HCT116 (cell line): ENCODE measurements around the gene MXRA7. TPM values are rescaled to one million over a fixed set of nuclear protein-coding genes. Genes with fewer than 3 reads are reported as not detected.

Experiments used
- ATAC-seq: fragments of 200-7000 bp; cut with Tn5 transposase; 2 replicates; pipeline ENCODE4 v1.9.1; 2020; ENCODE audit warnings: mild to moderate bottlenecking, moderate library complexity
- BruUV-seq: library from RNA; stranded (reverse); fragments of 400-500 nt; replicated peaks from 2 replicates; lab custom pipeline; 2021; lab: Mats Ljungman, UMichigan
- CTCF ChIA-PET: fragments of 300-600 bp; sonication (Branson Sonifier 250); formaldehyde crosslinking; loops from one replicate; lab custom pipeline; 2021; ENCODE audit warnings: antibody characterized with exemption; lab: Charles Lee
- POLR2A ChIA-PET: fragments of 300-600, 350-600 bp; sonication (Branson Sonifier 250); formaldehyde crosslinking; loops from one replicate; lab custom pipeline; 2021; ENCODE audit warnings: antibody characterized with exemption; lab: Charles Lee
- RAD21 ChIA-PET, 2 experiments: fragments of 300-600 bp; sonication (Branson Sonifier 250); formaldehyde crosslinking; loops; one replicate each; lab custom pipeline; 2023; ENCODE audit warnings: low total read pairs in 2 of 2; ENCODE audit not compliant: uncharacterized antibody in 2 of 2, unreplicated experiment in 2 of 2, low non-redundant PET in 1 of 2; lab: Charles Lee
- DNase-seq: peaks from one replicate; pipeline ENCODE4 v3.0.0-alpha.2; 2010; ENCODE audit warnings: low read depth, low spot score
- H2AFZ ChIP-seq: fragments of 200-600 bp; shearing (Covaris generic), sonication (generic); 2 replicates; pipeline ENCODE4 v1.6.1; 2017; ENCODE audit warnings: low read depth, mixed run types, mixed read lengths, antibody characterized with exemption, low read length; ENCODE audit not compliant: poor library complexity, severe bottlenecking
- H3K27ac ChIP-seq: 2 replicates; pipeline ENCODE4 v1.5.1; 2012; ENCODE audit warnings: low read depth, low read length
- H3K27me3 ChIP-seq: fragments of 200-600 bp; sonication (generic); 2 replicates; pipeline ENCODE4 v1.6.1; 2016; ENCODE audit warnings: mixed run types, low read length, mixed read lengths; ENCODE audit not compliant: insufficient read depth
- H3K36me3 ChIP-seq, 2 experiments: fragments of 200-500 bp in 1 of 2; fragments of 200-600 bp in 1 of 2; sonication (Bioruptor generic) in 1 of 2; sonication (generic) in 1 of 2; 2 replicates each; pipeline versions ENCODE4 v1.5.1 to v1.6.1; 2014 to 2016; ENCODE audit warnings: low read length in 2 of 2, inconsistent platforms in 1 of 2, mixed read lengths in 1 of 2, mixed run types in 1 of 2; ENCODE audit not compliant: insufficient read depth in 2 of 2, control insufficient read depth in 1 of 2
- H3K4me1 ChIP-seq, 2 experiments: fragments of 200-600 bp in 1 of 2; sonication (generic) in 1 of 2; 2 replicates each; pipeline versions ENCODE4 v1.5.1 to v1.6.1; 2012 to 2017; ENCODE audit warnings: low read length in 2 of 2, inconsistent platforms in 1 of 2, mild to moderate bottlenecking in 1 of 2, mixed read lengths in 1 of 2, mixed run types in 1 of 2, moderate library complexity in 1 of 2; ENCODE audit not compliant: insufficient read depth in 2 of 2, control insufficient read depth in 1 of 2
- H3K4me2 ChIP-seq: fragments of 200-600 bp; sonication (generic); 2 replicates; pipeline ENCODE4 v1.6.1; 2017; ENCODE audit warnings: mixed run types, low read length, mixed read lengths
- H3K4me3 ChIP-seq, 2 experiments: fragments of 200-600 bp in 1 of 2; sonication (generic) in 1 of 2; replicated peaks in 1 of 2; 2 replicates each; pipeline ENCODE4 v1.5.1; 2011 to 2016; ENCODE audit warnings: low read length in 2 of 2, control low read depth in 1 of 2, low read depth in 1 of 2, mild to moderate bottlenecking in 1 of 2, mixed read lengths in 1 of 2, mixed run types in 1 of 2
- H3K79me2 ChIP-seq: fragments of 200-600 bp; sonication (generic); 2 replicates; pipeline ENCODE4 v1.6.1; 2017; ENCODE audit warnings: mild to moderate bottlenecking, mixed run types, low read length, moderate library complexity, mixed read lengths; ENCODE audit not compliant: insufficient read depth
- H3K9ac ChIP-seq: fragments of 200-600 bp; sonication (generic); 2 replicates; pipeline ENCODE4 v1.6.1; 2016; ENCODE audit warnings: low read length, mixed read lengths
- H3K9me2 ChIP-seq: fragments of 200-600 bp; sonication (generic), shearing (Covaris generic); 2 replicates; pipeline ENCODE4 v1.6.1; 2017; ENCODE audit warnings: mixed run types, mild to moderate bottlenecking, moderate library complexity; ENCODE audit not compliant: insufficient read depth
- H3K9me3 ChIP-seq, 2 experiments: fragments of 200-500 bp in 1 of 2; fragments of 200-600 bp in 1 of 2; sonication (Bioruptor generic) in 1 of 2; sonication (generic) in 1 of 2; 2 replicates each; pipeline ENCODE4 v1.6.1; 2014 to 2017; ENCODE audit warnings: low read length in 2 of 2, mixed read lengths in 2 of 2, inconsistent platforms in 1 of 2, low read depth in 1 of 2, mild to moderate bottlenecking in 1 of 2, mixed run types in 1 of 2, moderate library complexity in 1 of 2; ENCODE audit not compliant: control insufficient read depth in 1 of 2, insufficient read depth in 1 of 2
- H4K20me1 ChIP-seq: fragments of 200-600 bp; sonication (generic), shearing (Covaris generic); 2 replicates; pipeline ENCODE4 v1.6.1; 2017; ENCODE audit warnings: mixed run types, mild to moderate bottlenecking, moderate library complexity; ENCODE audit not compliant: insufficient read depth
- RAD21 ChIP-seq: IDR thresholded peaks from 2 replicates; pipeline ENCODE4 v1.6.1; 2012; ENCODE audit warnings: low read depth, mild to moderate bottlenecking
- ZNF274 ChIP-seq: fragments of 200-500 bp; sonication (Bioruptor generic); IDR thresholded peaks from 2 replicates; pipeline ENCODE4 v1.6.1; 2014; ENCODE audit warnings: mild to moderate bottlenecking, low read depth, low read length, inconsistent platforms
- intact Hi-C: fragments of 100-400 bp; cut with micrococcal nuclease; formaldehyde crosslinking; loops from 2 replicates; pipeline ENCODE4 v1.10.0; 2022
- total RNA-seq: library from RNA; stranded (reverse); gene quantifications from one replicate; pipeline ENCODE4 v1.2.1, GENCODE V29; 2021; ENCODE audit not compliant: unreplicated experiment
- TF ChIP-seq, protein P1 (sequence below), 3 experiments: fragments of 200-600 bp in 1 of 3; sonication (generic) in 1 of 3; IDR thresholded peaks in 2 of 3; conservative IDR thresholded peaks in 1 of 3; 2 replicates each; pipeline ENCODE4 v1.5.1; 2012 to 2017; ENCODE audit warnings: low read depth in 2 of 3, low read length in 2 of 3, antibody characterized with exemption in 1 of 3, borderline replicate concordance in 1 of 3, control low read depth in 1 of 3, mild to moderate bottlenecking in 1 of 3, mixed read lengths in 1 of 3, mixed run types in 1 of 3, moderate library complexity in 1 of 3; ENCODE audit not compliant: insufficient read depth in 1 of 3

MXRA7 gene
- total RNA-seq, 1 experiment from 2014 or later = 57.1 TPM

DNA sequence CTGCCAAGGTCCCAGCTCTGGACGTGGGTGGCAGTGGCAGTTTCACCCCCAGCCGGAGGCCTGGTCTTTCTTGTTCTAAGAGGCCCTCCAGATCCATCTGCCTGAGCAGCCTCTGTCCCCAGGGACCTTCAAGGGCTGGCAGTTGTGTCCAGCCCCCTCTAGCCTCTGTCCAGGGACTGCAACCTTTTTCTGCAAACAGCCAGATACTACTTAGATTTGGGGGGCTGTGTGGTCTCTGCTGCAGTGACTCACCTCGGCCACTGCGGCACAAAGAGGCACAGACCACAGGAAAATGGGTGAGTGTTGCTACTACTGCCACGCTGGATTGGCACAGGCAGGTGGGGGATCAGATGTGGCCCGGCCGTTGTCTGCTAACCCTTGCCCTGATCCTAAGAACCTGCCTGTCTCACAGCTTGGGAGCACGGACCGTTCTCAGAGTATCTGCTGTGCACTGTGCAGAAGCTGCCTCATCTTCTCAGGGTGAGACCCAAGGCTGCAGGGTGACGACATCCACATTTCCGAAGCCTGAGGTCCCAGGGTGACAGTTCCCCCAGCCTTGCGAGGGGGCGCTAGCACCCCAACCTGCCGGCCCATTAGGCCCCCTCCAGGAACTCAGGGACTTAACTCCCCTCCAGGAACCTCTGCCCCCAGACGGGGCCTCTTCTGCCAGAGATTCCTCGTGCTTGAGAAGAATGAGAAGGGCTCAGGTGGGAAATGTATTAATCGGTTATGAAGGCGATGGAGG is 27.6 kb downstream of the MXRA7 start:
- no TSS peak for BruUV-seq
- POLR2A ChIA-PET = interaction anchor here (3.5 kb wide), 1 partner anchor 12 kb away, joined by 17 read pairs; no protein-coding TSS in a partner anchor
- intact Hi-C loops = no loop called here

More for the DNA sequence above, 27.6 kb downstream of the MXRA7 start:
- Histone ChIP-seq H4K20me1 (no peaks in the 10 kb centered on the region), H3K4me3 (no peak overlapping the region), H3K9ac (no peak overlapping the region), H3K9me2 (no peaks in the 10 kb centered on the region), H3K27ac (no peak overlapping the region), H3K4me2 (no peak overlapping the region), H3K9me3 (no peaks in the 10 kb centered on the region), H3K4me1 (peaks cover 8 to 10% of the 10 kb centered on the region in 2 experiments), H3K27me3 (no peaks in the 10 kb centered on the region), H3K36me3 (peaks cover 0 to 2% of the 10 kb centered on the region in 2 experiments; a peak in 1 of 4 replicates), H3K79me2 (no peaks in the 10 kb centered on the region), H2AFZ (no peak overlapping the region)
- no peak for ATAC-seq
- TF ChIP-seq, protein P1, sequence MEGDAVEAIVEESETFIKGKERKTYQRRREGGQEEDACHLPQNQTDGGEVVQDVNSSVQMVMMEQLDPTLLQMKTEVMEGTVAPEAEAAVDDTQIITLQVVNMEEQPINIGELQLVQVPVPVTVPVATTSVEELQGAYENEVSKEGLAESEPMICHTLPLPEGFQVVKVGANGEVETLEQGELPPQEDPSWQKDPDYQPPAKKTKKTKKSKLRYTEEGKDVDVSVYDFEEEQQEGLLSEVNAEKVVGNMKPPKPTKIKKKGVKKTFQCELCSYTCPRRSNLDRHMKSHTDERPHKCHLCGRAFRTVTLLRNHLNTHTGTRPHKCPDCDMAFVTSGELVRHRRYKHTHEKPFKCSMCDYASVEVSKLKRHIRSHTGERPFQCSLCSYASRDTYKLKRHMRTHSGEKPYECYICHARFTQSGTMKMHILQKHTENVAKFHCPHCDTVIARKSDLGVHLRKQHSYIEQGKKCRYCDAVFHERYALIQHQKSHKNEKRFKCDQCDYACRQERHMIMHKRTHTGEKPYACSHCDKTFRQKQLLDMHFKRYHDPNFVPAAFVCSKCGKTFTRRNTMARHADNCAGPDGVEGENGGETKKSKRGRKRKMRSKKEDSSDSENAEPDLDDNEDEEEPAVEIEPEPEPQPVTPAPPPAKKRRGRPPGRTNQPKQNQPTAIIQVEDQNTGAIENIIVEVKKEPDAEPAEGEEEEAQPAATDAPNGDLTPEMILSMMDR (IDR thresholded peaks at IDR 0.05 in 2 of 3, conservative IDR thresholded peaks at IDR 0.05 in 1 of 3; ENCODE audit: borderline replicate concordance in 1 of 3, insufficient read depth in 1 of 3, low read depth in 2 of 3, low read length in 2 of 3) = peak in 2 of 3 experiments; percentile 20 to 36; a peak in 2 of 6 replicates
- TF ChIP-seq ZNF274 = no peak
- TF ChIP-seq RAD21 = peak; percentile 21; the same call in 1 of the 2 replicates
- CTCF ChIA-PET = interaction anchor here (1.8 to 2.8 kb wide), 2 partner anchors 11 to 28 kb away, joined by 5 to 12 read pairs; partner anchors contain the start of gene MXRA7
- RAD21 ChIA-PET = no interaction called here
- no peak for DNase-seq
